Liver (tissue), 9 donors: ENCODE measurements around the gene FYCO1. TPM values are rescaled to one million over a fixed set of nuclear protein-coding genes. Genes with fewer than 3 reads are reported as not detected.

ENCODE experiments used
- DNase-seq: peaks from one replicate; pipeline ENCODE4 v3.0.0-alpha.2; 2017; ENCODE audit warnings: low spot score
- H3K27ac ChIP-seq, 2 donors: one replicate each; pipeline ENCODE4 v1.7.0; 2013; ENCODE audit warnings: inconsistent platforms in 2 of 2, low read length in 2 of 2, control low read depth in 1 of 2, low read depth in 1 of 2, mild to moderate bottlenecking in 1 of 2
- H3K27me3 ChIP-seq, 4 donors: one replicate each; pipeline versions ENCODE4 v1.6.1 to v1.7.0; 2013; ENCODE audit warnings: low read length in 3 of 4, inconsistent platforms in 1 of 4, mild to moderate bottlenecking in 1 of 4, moderate library complexity in 1 of 4; ENCODE audit not compliant: control insufficient read depth in 4 of 4, insufficient read depth in 4 of 4
- H3K36me3 ChIP-seq, 4 donors: one replicate each; pipeline versions ENCODE4 v1.6.1 to v1.7.0; 2013; ENCODE audit warnings: low read length in 3 of 4, mild to moderate bottlenecking in 3 of 4, low read depth in 1 of 4, moderate library complexity in 1 of 4; ENCODE audit not compliant: control insufficient read depth in 4 of 4, insufficient read depth in 3 of 4
- H3K4me1 ChIP-seq, 4 donors: one replicate each; pipeline versions ENCODE4 v1.6.1 to v1.7.0; 2013; ENCODE audit warnings: low read length in 3 of 4, mild to moderate bottlenecking in 3 of 4, moderate library complexity in 1 of 4; ENCODE audit not compliant: control insufficient read depth in 4 of 4, insufficient read depth in 4 of 4
- H3K4me3 ChIP-seq, 3 donors: one replicate each; pipeline versions ENCODE4 v1.6.1 to v1.7.0; 2013; ENCODE audit warnings: low read length in 3 of 3, control low read depth in 1 of 3, low read depth in 1 of 3, mild to moderate bottlenecking in 1 of 3
- H3K9ac ChIP-seq, 2 donors: one replicate each; pipeline ENCODE4 v1.7.0; 2013; ENCODE audit warnings: low read length in 2 of 2, mild to moderate bottlenecking in 2 of 2, moderate library complexity in 2 of 2, control low read depth in 1 of 2, low read depth in 1 of 2
- H3K9me3 ChIP-seq, 4 donors: one replicate each; pipeline versions ENCODE4 v1.6.1 to v1.7.0; 2013; ENCODE audit warnings: low read length in 3 of 4; ENCODE audit not compliant: control insufficient read depth in 4 of 4
- CTCF ChIP-seq: fragments of 150-350 bp; IDR thresholded peaks from 2 replicates; pipeline ENCODE4 v1.5.1; 2017; ENCODE audit warnings: improper control_type of control experiment, low read depth, low read length; ENCODE audit not compliant: missing input control
- EGR1 ChIP-seq, 2 donors: IDR thresholded peaks; 2 replicates each; pipeline ENCODE4 v1.6.1; 2016 to 2018; ENCODE audit warnings: antibody characterized with exemption in 2 of 2, low read depth in 2 of 2
- FOXA1 ChIP-seq: IDR thresholded peaks from 2 replicates; pipeline ENCODE4 v1.6.1; 2016; ENCODE audit warnings: antibody characterized with exemption
- FOXA2 ChIP-seq: IDR thresholded peaks from 2 replicates; pipeline ENCODE4 v1.6.1; 2016; ENCODE audit warnings: antibody characterized with exemption
- GABPA ChIP-seq, 2 donors: IDR thresholded peaks in 1 of 2; conservative IDR thresholded peaks in 1 of 2; 2 replicates each; pipeline ENCODE4 v1.6.1; 2016; ENCODE audit warnings: antibody characterized with exemption in 2 of 2, mild to moderate bottlenecking in 1 of 2, moderate library complexity in 1 of 2
- HNF4G ChIP-seq: IDR thresholded peaks from 2 replicates; pipeline ENCODE4 v1.6.1; 2016; ENCODE audit warnings: antibody characterized with exemption
- JUND ChIP-seq, 2 donors: IDR thresholded peaks; 2 replicates each; pipeline ENCODE4 v1.6.1; 2016; ENCODE audit warnings: antibody characterized with exemption in 2 of 2
- MAX ChIP-seq: IDR thresholded peaks from 2 replicates; pipeline ENCODE4 v1.6.1; 2016; ENCODE audit warnings: antibody characterized with exemption
- NR2F2 ChIP-seq: IDR thresholded peaks from 2 replicates; pipeline ENCODE4 v1.6.1; 2016; ENCODE audit warnings: antibody characterized with exemption
- REST ChIP-seq: IDR thresholded peaks from 2 replicates; pipeline ENCODE4 v1.6.1; 2016; ENCODE audit warnings: antibody characterized with exemption, mild to moderate bottlenecking
- RXRA ChIP-seq, 2 donors: IDR thresholded peaks; 2 replicates each; pipeline ENCODE4 v1.6.1; 2017 to 2018; ENCODE audit warnings: antibody characterized with exemption in 2 of 2, mild to moderate bottlenecking in 1 of 2
- TAF1 ChIP-seq: conservative IDR thresholded peaks from 2 replicates; pipeline ENCODE4 v1.6.1; 2016; ENCODE audit warnings: antibody characterized with exemption, mild to moderate bottlenecking
- YY1 ChIP-seq: IDR thresholded peaks from 2 replicates; pipeline ENCODE4 v1.6.1; 2016; ENCODE audit warnings: antibody characterized with exemption, mild to moderate bottlenecking
- ZBTB33 ChIP-seq: IDR thresholded peaks from 2 replicates; pipeline ENCODE4 v1.6.1; 2016; ENCODE audit warnings: antibody characterized with exemption
- WGBS: extraction: QIAGEN DNeasy Blood & Tissue Kit; methylation state at CpG from one replicate; pipeline ENCODE4 v1.1.7; 2013; 5-methylcytosine and 5-hydroxymethylcytosine counted together
- polyA plus RNA-seq, 2 donors: library from polyadenylated mRNA; stranded (reverse) in 1 of 2; unstranded in 1 of 2; fragments of 200-250 nt in 1 of 2; fragments of >200 nt in 1 of 2; fragmentation: Nextera tagmentation in 1 of 2; extraction: Ambion mirVana in 1 of 2; gene quantifications; one replicate each; pipeline versions ENCODE4 v1.2.1 to v1.2.3, GENCODE V29; 2013 to 2015
- total RNA-seq, 2 donors: library from RNA; depleted of rRNA; stranded (reverse); fragments of >200 nt; gene quantifications; one replicate each; pipeline ENCODE4 v1.2.3, GENCODE V29; 2014
- donor health status: healthy.
- donor health status: healthy.
- donor health status: healthy.
- donor health status: healthy.
- donor health status: healthy.

FYCO1 gene
- total and polyA plus RNA-seq, 4 donors, result 3.0 to 17.1 (median 10.2) TPM

- WGBS, result 85% methylated on average over 3 of the region's 3 CpGs
- no peak overlapping the region for H3K27ac ChIP-seq
Observed at GRCh38 chr3:45983770-45984169, 11.9 kb downstream of the FYCO1 start.

GRCh38 chr3:45981346-45982074 is 14.1 kb downstream of the FYCO1 start:
- Histone ChIP-seq H3K36me3 (peaks cover 2 to 57% (median 37%) of the 10 kb centered on the region in 4 donors), H3K27ac (no peak overlapping the region), H3K4me3 (no peak overlapping the region), H3K4me1 (peaks cover 14 to 24% (median 18%) of the 10 kb centered on the region in 4 donors), H3K27me3 (no peaks in the 10 kb centered on the region), H3K9me3 (no peaks in the 10 kb centered on the region), H3K9ac (no peak overlapping the region)
- DNase-seq, result no peak
- 77% methylated on average over 2 of the region's 2 CpGs for WGBS
- TF ChIP-seq ZBTB33 (no peak), HNF4G (no peak), MAX (no peak), TAF1 (no peak), JUND (IDR thresholded peaks at IDR 0.05) (no peak), CTCF (no peak), FOXA2 (no peak), FOXA1 (no peak), RXRA (IDR thresholded peaks at IDR 0.05) (no peak), NR2F2 (no peak), YY1 (no peak), REST (no peak)

More at GRCh38 chr3:45983770-45984169, 11.9 kb downstream of the FYCO1 start:
- Histone ChIP-seq H3K4me1 (peaks cover 26 to 46% (median 36%) of the 10 kb centered on the region in 4 donors), H3K9me3 (no peaks in the 10 kb centered on the region), H3K27me3 (no peaks in the 10 kb centered on the region), H3K4me3 (no peak overlapping the region), H3K9ac (no peak overlapping the region), H3K36me3 (peaks cover 0 to 39% (median 31%) of the 10 kb centered on the region in 4 donors)
- DNase-seq, result no peak
- TF ChIP-seq GABPA (IDR thresholded peaks at IDR 0.05 in 1 of 2, conservative IDR thresholded peaks at IDR 0.05 in 1 of 2), result no peak
- TF ChIP-seq EGR1 (IDR thresholded peaks at IDR 0.05; ENCODE audit: low read depth in 2 of 2), result no peak
- no peak for TF ChIP-seq HNF4G
- TF ChIP-seq RXRA (IDR thresholded peaks at IDR 0.05), result no peak
- TF ChIP-seq TAF1, result no peak
